H1 (cell line): ENCODE results near the gene FGR. TPM values are rescaled to one million over a fixed set of nuclear protein-coding genes. Genes with fewer than 3 reads are reported as not detected.

Experiments
- CTCF ChIA-PET: fragments of 300-600 bp; sonication (Branson Sonifier 250); formaldehyde crosslinking; loops from one replicate; lab custom pipeline; 2021; ENCODE audit not compliant: partially characterized antibody; lab: Charles Lee
- POLR2A ChIA-PET: fragments of 300-600 bp; sonication (Branson Sonifier 250); formaldehyde crosslinking; loops from one replicate; lab custom pipeline; 2021; ENCODE audit warnings: inconsistent platforms; ENCODE audit not compliant: partially characterized antibody; lab: Charles Lee
- DNase-seq, 2 experiments: peaks; one replicate each; pipeline versions ENCODE4 v3.0.0 to v3.0.0-alpha.2; 2010 to 2022; ENCODE audit warnings: low spot score in 2 of 2, low read depth in 1 of 2, mixed read lengths in 1 of 2
- FAIRE-seq: peaks from 2 replicates; lab custom pipeline; 2011; peaks lifted over from hg19 to GRCh38; lab: Jason Lieb, UNC
- H2AFZ ChIP-seq: 2 replicates; pipeline ENCODE4 v1.8.1; 2012; ENCODE audit warnings: low read length, inconsistent platforms
- H2AK5ac ChIP-seq: 2 replicates; pipeline ENCODE4 v1.6.1; 2013; ENCODE audit warnings: low read depth, low read length
- H2BK120ac ChIP-seq: replicated peaks from 2 replicates; pipeline ENCODE3; 2013; ENCODE audit warnings: low read depth, low read length, inconsistent platforms
- H2BK12ac ChIP-seq: 2 replicates; pipeline ENCODE4 v1.6.1; 2013; ENCODE audit warnings: low read depth, low read length
- H2BK15ac ChIP-seq: 2 replicates; pipeline ENCODE4 v1.6.1; 2013; ENCODE audit warnings: low read length
- H2BK20ac ChIP-seq: 2 replicates; pipeline ENCODE4 v1.6.1; 2013; ENCODE audit warnings: low read length
- H2BK5ac ChIP-seq: 2 replicates; pipeline ENCODE4 v1.6.1; 2013; ENCODE audit warnings: low read depth, low read length
- H3K14ac ChIP-seq: 2 replicates; pipeline ENCODE4 v1.6.1; 2013; ENCODE audit warnings: inconsistent platforms; ENCODE audit not compliant: insufficient read length
- H3K18ac ChIP-seq: 2 replicates; pipeline ENCODE4 v1.6.1; 2013; ENCODE audit warnings: low read length; ENCODE audit errors: extremely low read depth
- H3K23ac ChIP-seq: 2 replicates; pipeline ENCODE4 v1.6.1; 2013; ENCODE audit warnings: inconsistent platforms; ENCODE audit not compliant: insufficient read length
- H3K23me2 ChIP-seq: 2 replicates; pipeline ENCODE4 v1.6.1; 2013; ENCODE audit warnings: low read depth, low read length
- H3K27ac ChIP-seq: 2 replicates; pipeline ENCODE4 v1.6.1; 2011; ENCODE audit warnings: low read depth, low read length, inconsistent platforms
- H3K27me3 ChIP-seq, 4 experiments: replicated peaks in 1 of 4; 1 replicate in 1 of 4; 2 replicates in 3 of 4; pipeline versions ENCODE4 v1.6.1 to v1.8.1; 2011 to 2013; ENCODE audit warnings: low read length in 3 of 4, mild to moderate bottlenecking in 3 of 4, inconsistent platforms in 2 of 4, mixed read lengths in 2 of 4, moderate library complexity in 1 of 4; ENCODE audit not compliant: control insufficient read depth in 3 of 4, insufficient read depth in 3 of 4; ENCODE audit errors: extremely low read depth in 1 of 4
- H3K36me3 ChIP-seq, 4 experiments: 2 replicates each; pipeline versions ENCODE4 v1.6.1 to v1.8.1; 2011 to 2013; ENCODE audit warnings: mild to moderate bottlenecking in 4 of 4, low read length in 3 of 4, moderate library complexity in 2 of 4, control low read depth in 1 of 4, inconsistent platforms in 1 of 4; ENCODE audit not compliant: insufficient read depth in 4 of 4, control insufficient read depth in 2 of 4
- H3K4ac ChIP-seq: replicated peaks from 2 replicates; pipeline ENCODE3; 2013; ENCODE audit warnings: low read length, low read depth, mixed read lengths, inconsistent platforms; ENCODE audit not compliant: insufficient read length
- H3K4me1 ChIP-seq, 4 experiments: replicated peaks in 1 of 4; 1 replicate in 1 of 4; 2 replicates in 3 of 4; pipeline versions ENCODE4 v1.6.1 to v1.8.1; 2011 to 2013; ENCODE audit warnings: low read length in 3 of 4, inconsistent platforms in 2 of 4, mixed read lengths in 1 of 4; ENCODE audit not compliant: insufficient read depth in 4 of 4, control insufficient read depth in 3 of 4
- H3K4me2 ChIP-seq, 2 experiments: 2 replicates each; pipeline versions ENCODE4 v1.6.1 to v1.8.1; 2011 to 2013; ENCODE audit warnings: low read depth in 2 of 2, low read length in 2 of 2, control low read depth in 1 of 2, inconsistent platforms in 1 of 2, mild to moderate bottlenecking in 1 of 2; ENCODE audit not compliant: insufficient read depth in 1 of 2
- H3K4me3 ChIP-seq, 4 experiments: fragments of 200-600, 300-600 bp in 1 of 4; sonication (generic), shearing (Covaris generic), sonication (Bioruptor Twin) in 1 of 4; 2 replicates each; pipeline versions ENCODE4 v1.5.1 to v1.8.1; 2011 to 2016; ENCODE audit warnings: low read length in 4 of 4, low read depth in 3 of 4, control low read depth in 2 of 4, inconsistent platforms in 2 of 4, mild to moderate bottlenecking in 2 of 4, mixed read lengths in 1 of 4, moderate library complexity in 1 of 4; ENCODE audit not compliant: insufficient read depth in 2 of 4; ENCODE audit errors: extremely low read depth in 1 of 4
- H3K56ac ChIP-seq: replicated peaks from 2 replicates; pipeline ENCODE3; 2013; ENCODE audit warnings: low read depth, mild to moderate bottlenecking, mixed read lengths, low read length, inconsistent platforms; ENCODE audit not compliant: insufficient read length
- H3K79me1 ChIP-seq: 2 replicates; pipeline ENCODE4 v1.6.1; 2013; ENCODE audit warnings: low read depth, low read length, control low read depth
- H3K79me2 ChIP-seq, 2 experiments: 2 replicates each; pipeline versions ENCODE4 v1.6.1 to v1.8.1; 2012 to 2013; ENCODE audit warnings: low read length in 2 of 2, mild to moderate bottlenecking in 2 of 2, inconsistent platforms in 1 of 2; ENCODE audit not compliant: insufficient read depth in 2 of 2, control insufficient read depth in 1 of 2
- H3K9ac ChIP-seq, 4 experiments: replicated peaks in 1 of 4; 1 replicate in 1 of 4; 2 replicates in 3 of 4; pipeline versions ENCODE4 v1.6.1 to v1.8.1; 2011 to 2013; ENCODE audit warnings: low read depth in 3 of 4, low read length in 3 of 4, control low read depth in 2 of 4, mild to moderate bottlenecking in 2 of 4, moderate library complexity in 2 of 4, inconsistent platforms in 1 of 4; ENCODE audit errors: extremely low read depth in 1 of 4
- H3K9me3 ChIP-seq, 2 experiments: 2 replicates each; pipeline versions ENCODE4 v1.6.1 to v1.8.1; 2012 to 2013; ENCODE audit warnings: mild to moderate bottlenecking in 2 of 2, moderate library complexity in 2 of 2, control low read depth in 1 of 2, inconsistent platforms in 1 of 2, low read depth in 1 of 2, low read length in 1 of 2, mixed read lengths in 1 of 2; ENCODE audit not compliant: insufficient read depth in 2 of 2
- H4K20me1 ChIP-seq, 2 experiments: replicated peaks in 1 of 2; 2 replicates each; pipeline versions ENCODE3 to v1.8.1; 2011 to 2013; ENCODE audit warnings: inconsistent platforms in 2 of 2, low read length in 2 of 2, mild to moderate bottlenecking in 1 of 2; ENCODE audit not compliant: insufficient read depth in 2 of 2, control insufficient read depth in 1 of 2
- H4K5ac ChIP-seq: 2 replicates; pipeline ENCODE4 v1.6.1; 2013; ENCODE audit warnings: low read length, low read depth, mixed read lengths, inconsistent platforms; ENCODE audit not compliant: insufficient read length
- H4K8ac ChIP-seq: 2 replicates; pipeline ENCODE4 v1.8.0; 2013; ENCODE audit warnings: mild to moderate bottlenecking, moderate library complexity, low read length, inconsistent platforms; ENCODE audit not compliant: insufficient read depth; ENCODE audit errors: extremely low read depth
- H4K91ac ChIP-seq: replicated peaks from 2 replicates; pipeline ENCODE3; 2013; ENCODE audit warnings: low read length, mixed read lengths, inconsistent platforms; ENCODE audit not compliant: insufficient read length
- ASH2L ChIP-seq: fragments of 200-600, 300-600 bp; sonication (generic); IDR thresholded peaks from one replicate; pipeline ENCODE4 v1.7.1; 2017; ENCODE audit warnings: low read length
- CBX5 ChIP-seq: fragments of 300-800, 300-1000 bp; sonication (generic); IDR thresholded peaks from 2 replicates; pipeline ENCODE4 v1.7.1; 2016; ENCODE audit warnings: antibody characterized with exemption, low read length, low read depth
- CREB1 ChIP-seq: IDR thresholded peaks from 2 replicates; pipeline ENCODE4 v1.6.1; 2012; ENCODE audit warnings: inconsistent platforms
- JUN ChIP-seq: IDR thresholded peaks from 2 replicates; pipeline ENCODE4 v1.6.1; 2011; ENCODE audit warnings: low read depth, mild to moderate bottlenecking, improper control_type of control experiment, low read length
- KDM5A ChIP-seq: fragments of 200-600 bp; IDR thresholded peaks from 2 replicates; pipeline ENCODE4 v1.7.1; 2012; ENCODE audit warnings: mild to moderate bottlenecking, low read length, inconsistent platforms, mixed read lengths
- RXRA ChIP-seq: IDR thresholded peaks from 2 replicates; pipeline ENCODE4 v1.6.1; 2011; ENCODE audit warnings: low read depth, mild to moderate bottlenecking, low read length, moderate library complexity; ENCODE audit not compliant: insufficient read depth
- TBP ChIP-seq: IDR thresholded peaks from 2 replicates; pipeline ENCODE4 v1.6.1; 2011; ENCODE audit warnings: low read depth, low read length, improper control_type of control experiment
- WGBS, 2 experiments: shearing (Covaris generic) in 1 of 2; methylation state at CpG; one replicate each; pipeline versions ENCODE4 v1.1.6 to v1.1.7; 2013 to 2015; ENCODE audit warnings: low lambda C conversion rate in 2 of 2, mixed read lengths in 2 of 2, inconsistent platforms in 1 of 2, low coverage in 1 of 2, missing lambda C conversion rate in 1 of 2; ENCODE audit not compliant: insufficient replicate concordance in 2 of 2, insufficient coverage in 1 of 2, insufficient read length in 1 of 2; ENCODE audit errors: extremely low coverage in 1 of 2, missing lambda C conversion rate in 1 of 2; 5-methylcytosine and 5-hydroxymethylcytosine counted together
- polyA plus RNA-seq, 7 experiments: library from polyadenylated mRNA; depleted of rRNA in 3 of 7; stranded (reverse) in 5 of 7; unstranded in 2 of 7; fragments of >200 nt in 5 of 7; fragments of 200-250 nt in 2 of 7; gene quantifications; 1 replicate in 5 of 7; 2 replicates in 1 of 7; 4 replicates in 1 of 7; pipeline versions ENCODE4 v1.2.1 to v1.2.3, GENCODE V29; 2011 to 2013; ENCODE audit warnings: missing spikeins in 2 of 7, mixed read lengths in 2 of 7
- total RNA-seq: library from RNA; stranded (reverse); fragmentation: NEBNext Ultra II Directional; extraction: Animal tissue kit (Norgen Biotek cat#: 25700); gene quantifications from 2 replicates; pipeline ENCODE4 v1.2.1, GENCODE V29; 2021

Gene FGR
- total and polyA plus RNA-seq, 2 of the 8 experiments (the other 6 are each of a cell fraction or from before 2014, with no cell fraction given): 0.22 to 0.95 TPM

GRCh38 chr1:27666791-27667254, 31.8 kb upstream of the FGR start:
- H2BK5ac ChIP-seq: no peak overlapping the region
- no peak overlapping the region for H2BK15ac ChIP-seq
- H3K9me3 ChIP-seq: no peaks in the 10 kb centered on the region
- no peak overlapping the region for H2AFZ ChIP-seq
- peaks cover 0 to 7% (median 4%) of the 10 kb centered on the region in 4 experiments; a peak in 2 of 7 replicates for H3K27me3 ChIP-seq
- H3K23ac ChIP-seq: no peak overlapping the region
- no peak for TF ChIP-seq CREB1
- no peak for TF ChIP-seq TBP
- TF ChIP-seq CBX5: no peak
- TF ChIP-seq JUN: no peak
- no peak for TF ChIP-seq KDM5A
- TF ChIP-seq RXRA: no peak
- TF ChIP-seq ASH2L: no peak
- TF ChIP-seq, all 59 proteins: peak for 0
- DNase-seq (no peak), FAIRE-seq (no peak)
- no peak overlapping the region for H3K56ac ChIP-seq
- no peak overlapping the region for H4K91ac ChIP-seq
- H3K36me3 ChIP-seq: no peaks in the 10 kb centered on the region
- H3K14ac ChIP-seq: no peak overlapping the region
- H4K5ac ChIP-seq: no peak overlapping the region
- no peaks in the 10 kb centered on the region for H4K20me1 ChIP-seq
- H3K27ac ChIP-seq: no peak overlapping the region
- H2BK20ac ChIP-seq: no peak overlapping the region
- H3K79me2 ChIP-seq: no peaks in the 10 kb centered on the region
- POLR2A ChIA-PET: no interaction called here
- no peak overlapping the region for H3K9ac ChIP-seq
- H3K79me1 ChIP-seq: no peaks in the 10 kb centered on the region
- no peak overlapping the region for H3K4me3 ChIP-seq
- no peak overlapping the region for H3K18ac ChIP-seq
- no peak overlapping the region for H3K4me2 ChIP-seq
- peaks cover 0 to 12% (median 8%) of the 10 kb centered on the region in 4 experiments; a peak in 5 of 7 replicates for H3K4me1 ChIP-seq
- H4K8ac ChIP-seq: no peak overlapping the region
- no peak overlapping the region for H2AK5ac ChIP-seq
- CTCF ChIA-PET: interaction anchor here (0.5 to 13.1 kb wide), 4 partner anchors 14 to 106 kb away, joined by 3 to 472 read pairs (median 3); partner anchors contain the start of genes AHDC1 and STX12
- H2BK120ac ChIP-seq: no peak overlapping the region
- no peak overlapping the region for H2BK12ac ChIP-seq
- 67% methylated on average over 3 of the region's 6 CpGs; no CpG with 5 or more reads in 1 of the 2 experiments for WGBS, 2 experiments
- peaks cover 2% of the 10 kb centered on the region; the same call in 1 of the 2 replicates for H3K23me2 ChIP-seq
- no peak overlapping the region for H3K4ac ChIP-seq
